ENCODE results near the gene GRK5. TPM values are rescaled to one million over a fixed set of nuclear protein-coding genes. Genes with fewer than 3 reads are reported as not detected.

GRK5 gene
- total RNA-seq, 1 experiment from 2014 or later: 1.2 TPM

GRCh38 chr10:119190954-119191785 is 16.2 kb upstream of the GRK5 start:
- Histone ChIP-seq H2BK15ac (ENCODE audit: low read depth, low read length) (no peak overlapping the region), H3K18ac (ENCODE audit: insufficient read length, low read depth, low read length) (no peak overlapping the region), H2AFZ (ENCODE audit: low read length) (no peak overlapping the region), H3K4ac (ENCODE audit: low read depth, low read length) (no peak overlapping the region), H3K23ac (ENCODE audit: insufficient read length, low read depth, low read length) (no peak overlapping the region), H3K27ac (ENCODE audit: insufficient read length, low read depth, low read length) (no peak overlapping the region), H3T11ph (ENCODE audit: low read length) (no peak overlapping the region), H4K8ac (replicated peaks; ENCODE audit: insufficient read length, low read depth, low read length) (no peak overlapping the region), H2AK5ac (ENCODE audit: insufficient read length, low read length) (no peak overlapping the region), H3K56ac (ENCODE audit: insufficient read length, low read depth, low read length) (no peak overlapping the region), H3K4me1 (ENCODE audit: insufficient read depth, low read length) (no peaks in the 10 kb centered on the region), H3K14ac (ENCODE audit: insufficient read depth, low read length) (no peak overlapping the region), H3K79me2 (ENCODE audit: insufficient read depth, low read length) (no peaks in the 10 kb centered on the region), H2BK5ac (ENCODE audit: insufficient read length, low read length) (no peak overlapping the region), H4K91ac (ENCODE audit: insufficient read length, low read depth, low read length) (no peak overlapping the region), H2BK12ac (ENCODE audit: insufficient read length, low read depth, low read length) (no peak overlapping the region), H3K27me3 (ENCODE audit: insufficient read depth, low read length) (no peaks in the 10 kb centered on the region; the same call in 1 of the 2 replicates), H3K79me1 (ENCODE audit: insufficient read depth, low read depth, low read length, poor library complexity, severe bottlenecking) (no peaks in the 10 kb centered on the region), H2BK120ac (ENCODE audit: low read depth, low read length, poor library complexity, severe bottlenecking) (no peak overlapping the region), H3K9ac (ENCODE audit: extremely low read depth, insufficient read length, low read length) (no peak overlapping the region), H3K23me2 (ENCODE audit: insufficient read length, low read depth, low read length, poor library complexity, severe bottlenecking) (no peaks in the 10 kb centered on the region), H4K5ac (ENCODE audit: insufficient read length, low read depth, low read length) (no peak overlapping the region), H2BK20ac (ENCODE audit: low read depth, low read length, poor library complexity, severe bottlenecking) (no peak overlapping the region), H3K9me3 (ENCODE audit: control insufficient read depth, low read depth, low read length) (no peaks in the 10 kb centered on the region), H4K20me1 (ENCODE audit: control insufficient read depth, insufficient read depth, insufficient read length) (no peaks in the 10 kb centered on the region), H3K4me2 (ENCODE audit: insufficient read depth, insufficient read length, low read length) (no peak overlapping the region)
- Mint-ChIP-seq H3K36me3 (ENCODE audit: insufficient read depth in 1 of 3, low read depth in 3 of 3) (no peaks in the 10 kb centered on the region), H3K9me3 (no peaks in the 10 kb centered on the region), H3K27me3 (ENCODE audit: low read depth) (peaks cover 14% of the 10 kb centered on the region), H3K4me3 (no peak overlapping the region), H3K27ac (no peak overlapping the region), H3K4me1 (peaks cover 2 to 7% of the 10 kb centered on the region in 2 experiments; a peak in 2 of 4 replicates)
- WGBS (ENCODE audit: extremely low coverage, insufficient read length, low lambda C conversion rate): no CpG with 5 or more reads among the region's 5 CpGs
- DNase-seq: no peak
- TF ChIP-seq CTCF (conservative IDR thresholded peaks at IDR 0.05): no peak

All from H9 (cell line).